Measurements from ENCODE around the gene PXDN.
A peak's percentile ranks its signal among the peaks of the same experiment; 100 is the strongest.
"Not testable (repeated sequence)": the region's sequence is repeated elsewhere in the genome, so short reads cannot be mapped to it uniquely, and the experiment has no call there.

Gene PXDN

GRCh38 chr2:1736045-1736444 is 8.3 kb downstream of the PXDN start:
- H3K27ac ChIP-seq = peak overlapping the region; percentile 44; the same call in 1 of the 2 replicates
- TF ChIP-seq, protein P1, sequence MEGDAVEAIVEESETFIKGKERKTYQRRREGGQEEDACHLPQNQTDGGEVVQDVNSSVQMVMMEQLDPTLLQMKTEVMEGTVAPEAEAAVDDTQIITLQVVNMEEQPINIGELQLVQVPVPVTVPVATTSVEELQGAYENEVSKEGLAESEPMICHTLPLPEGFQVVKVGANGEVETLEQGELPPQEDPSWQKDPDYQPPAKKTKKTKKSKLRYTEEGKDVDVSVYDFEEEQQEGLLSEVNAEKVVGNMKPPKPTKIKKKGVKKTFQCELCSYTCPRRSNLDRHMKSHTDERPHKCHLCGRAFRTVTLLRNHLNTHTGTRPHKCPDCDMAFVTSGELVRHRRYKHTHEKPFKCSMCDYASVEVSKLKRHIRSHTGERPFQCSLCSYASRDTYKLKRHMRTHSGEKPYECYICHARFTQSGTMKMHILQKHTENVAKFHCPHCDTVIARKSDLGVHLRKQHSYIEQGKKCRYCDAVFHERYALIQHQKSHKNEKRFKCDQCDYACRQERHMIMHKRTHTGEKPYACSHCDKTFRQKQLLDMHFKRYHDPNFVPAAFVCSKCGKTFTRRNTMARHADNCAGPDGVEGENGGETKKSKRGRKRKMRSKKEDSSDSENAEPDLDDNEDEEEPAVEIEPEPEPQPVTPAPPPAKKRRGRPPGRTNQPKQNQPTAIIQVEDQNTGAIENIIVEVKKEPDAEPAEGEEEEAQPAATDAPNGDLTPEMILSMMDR (conservative IDR thresholded peaks at IDR 0.05) = no peak

DNA sequence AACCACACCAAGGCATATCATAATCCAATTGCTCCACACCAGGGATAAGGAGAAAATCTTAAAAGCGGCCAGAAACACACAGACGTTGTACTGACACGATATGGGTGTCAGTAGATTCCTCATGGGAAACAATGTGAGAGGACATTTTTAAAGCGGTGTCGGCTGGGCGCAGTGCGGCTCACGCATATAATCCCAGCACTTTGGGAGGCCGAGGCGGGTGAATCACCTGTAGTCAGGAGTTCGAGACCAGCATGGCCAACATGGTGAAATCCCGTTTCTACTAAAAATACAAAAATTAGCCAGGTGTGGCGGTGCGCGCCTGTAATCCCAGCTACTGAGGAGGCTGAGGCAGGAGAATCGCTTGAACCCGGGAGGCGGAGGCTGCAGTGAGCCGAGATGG is 11.0 kb downstream of the PXDN start:
- not testable (repeated sequence) for H3K27ac ChIP-seq

DNA sequence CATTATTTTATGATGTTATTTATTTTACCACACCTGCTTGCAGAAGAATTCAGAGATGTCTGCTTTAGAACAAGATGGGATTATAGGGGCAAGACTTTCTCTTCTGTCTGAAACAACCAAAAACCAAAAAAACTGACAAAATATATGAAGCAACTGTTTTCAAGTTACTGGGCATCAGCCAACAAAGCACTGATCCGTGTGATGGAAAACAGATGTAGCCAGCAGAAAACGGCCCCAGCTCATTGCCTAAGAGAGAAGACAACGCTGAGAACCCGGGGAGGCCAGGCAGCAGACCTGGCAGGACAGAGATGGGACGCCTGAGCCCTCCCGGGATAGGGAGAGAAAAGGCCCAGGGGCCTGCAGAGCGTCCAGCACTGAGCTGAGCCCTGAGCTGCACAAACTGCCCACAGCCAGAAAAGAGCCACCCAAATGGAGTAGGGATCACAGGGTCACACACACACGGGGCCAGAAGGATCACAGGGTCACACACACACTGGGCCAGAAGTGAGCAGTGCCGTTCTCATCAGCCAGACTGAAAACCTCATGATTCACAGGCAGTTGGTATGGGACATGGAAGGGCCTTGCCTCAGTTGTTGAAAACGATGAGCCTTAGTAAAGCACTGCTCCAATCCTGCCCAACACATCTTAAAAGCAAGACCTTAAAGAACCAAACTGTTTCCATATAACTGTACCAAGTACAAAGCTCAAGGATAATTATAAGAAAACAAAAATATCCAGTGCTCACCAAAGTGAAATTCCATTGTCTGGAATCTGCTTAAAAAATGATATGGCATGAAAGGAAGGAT is 12.1 kb downstream of the PXDN start:
- peak overlapping the region; percentile 78 for H3K27ac ChIP-seq
- TF ChIP-seq, protein P1 (conservative IDR thresholded peaks at IDR 0.05) = no peak

DNA sequence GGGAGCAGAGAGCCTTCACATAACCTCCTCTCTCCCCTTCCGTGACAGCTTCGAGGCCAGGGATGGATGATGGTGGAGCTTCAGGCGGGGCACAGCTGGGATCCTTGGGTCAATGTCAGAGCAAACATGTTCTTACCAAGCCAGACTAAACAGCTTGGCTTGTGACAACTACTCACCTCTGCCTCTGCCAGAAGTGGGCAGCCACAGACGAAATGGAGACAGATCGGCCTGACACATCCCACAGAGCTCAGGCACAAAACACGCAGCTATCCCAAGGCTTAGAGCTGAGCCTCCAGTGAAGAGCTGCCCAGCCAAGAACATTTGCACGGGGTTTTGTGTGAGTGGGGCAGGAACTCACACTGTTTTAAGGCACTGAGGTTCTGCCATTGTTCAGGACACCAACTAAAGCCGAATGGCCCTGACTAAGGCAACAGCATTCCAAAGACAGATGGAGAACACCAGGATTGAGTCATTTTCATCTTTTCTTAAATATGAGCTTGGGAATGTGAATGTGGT is 12.8 kb downstream of the PXDN start:
- TF ChIP-seq, protein P1 (conservative IDR thresholded peaks at IDR 0.05) = no peak
- H3K27ac ChIP-seq = peak overlapping the region; percentile 78

DNA sequence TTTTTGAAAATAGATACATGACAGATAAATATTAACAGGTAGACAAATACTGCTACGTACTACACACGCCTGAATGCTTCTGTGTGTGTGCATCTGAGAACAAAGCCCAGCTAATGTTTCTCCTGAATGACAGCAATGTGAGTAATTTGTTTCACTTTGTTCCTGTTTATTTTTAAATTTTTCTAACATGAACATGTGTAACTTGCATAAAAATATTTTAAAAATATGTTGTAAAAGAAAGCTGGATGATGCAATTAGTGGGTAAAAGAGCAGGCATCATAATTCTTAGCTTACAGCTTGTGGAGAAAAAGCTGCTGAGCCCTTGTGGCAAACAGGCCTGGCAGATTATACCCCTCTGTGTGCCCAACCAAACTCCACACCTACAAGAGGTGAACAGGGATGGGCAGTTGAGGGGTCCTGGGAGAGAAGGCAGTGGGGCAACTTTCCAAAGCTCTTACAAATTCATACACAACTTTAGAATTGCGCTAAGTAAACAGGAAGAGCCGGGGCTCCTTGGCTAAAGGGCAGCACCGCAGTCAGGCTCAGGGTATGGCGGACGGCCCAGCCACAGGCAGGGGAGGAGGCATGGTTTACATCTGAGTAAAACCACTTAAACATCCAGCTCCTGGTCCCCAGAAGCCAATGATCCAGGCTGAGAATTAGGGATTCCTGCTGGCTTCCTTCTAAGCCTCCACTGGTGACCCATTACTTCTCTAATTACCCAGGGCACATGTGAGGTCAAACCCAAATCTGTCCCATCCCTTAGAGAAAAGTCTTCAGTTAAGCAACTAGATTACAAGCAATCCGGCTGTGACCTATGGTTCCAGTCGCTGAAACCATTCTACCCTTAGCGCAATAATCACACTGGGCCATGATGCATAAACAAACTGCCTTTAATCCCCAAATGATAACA is 14.0 kb downstream of the PXDN start:
- H3K27ac ChIP-seq = peak overlapping the region; percentile 78
- TF ChIP-seq, protein P1 (conservative IDR thresholded peaks at IDR 0.05) = no peak

GRCh38 chr2:1729242-1729641 is 15.1 kb downstream of the PXDN start:
- TF ChIP-seq, protein P1 (conservative IDR thresholded peaks at IDR 0.05) = no peak
- peak overlapping the region; percentile 78 for H3K27ac ChIP-seq

- H3K27ac ChIP-seq = peak overlapping the region; percentile 78
Observed at GRCh38 chr2:1728821-1729220, 15.5 kb downstream of the PXDN start.

More at GRCh38 chr2:1728821-1729220, 15.5 kb downstream of the PXDN start:
- TF ChIP-seq, protein P1 (conservative IDR thresholded peaks at IDR 0.05) = no peak

All from VCaP (cell line).